HL-60 (cell line): ENCODE data around the gene ACSL6.

Experiments used
- SPI1 ChIP-seq: IDR thresholded peaks from 2 replicates; pipeline ENCODE4 v1.6.1; 2012; ENCODE audit warnings: low read depth, mild to moderate bottlenecking, borderline replicate concordance
- TF ChIP-seq, protein P1 (sequence below): IDR thresholded peaks from one replicate; pipeline ENCODE4 v1.5.1; 2011; ENCODE audit warnings: low read length, control low read depth, inconsistent platforms; ENCODE audit not compliant: insufficient read depth

DNA sequence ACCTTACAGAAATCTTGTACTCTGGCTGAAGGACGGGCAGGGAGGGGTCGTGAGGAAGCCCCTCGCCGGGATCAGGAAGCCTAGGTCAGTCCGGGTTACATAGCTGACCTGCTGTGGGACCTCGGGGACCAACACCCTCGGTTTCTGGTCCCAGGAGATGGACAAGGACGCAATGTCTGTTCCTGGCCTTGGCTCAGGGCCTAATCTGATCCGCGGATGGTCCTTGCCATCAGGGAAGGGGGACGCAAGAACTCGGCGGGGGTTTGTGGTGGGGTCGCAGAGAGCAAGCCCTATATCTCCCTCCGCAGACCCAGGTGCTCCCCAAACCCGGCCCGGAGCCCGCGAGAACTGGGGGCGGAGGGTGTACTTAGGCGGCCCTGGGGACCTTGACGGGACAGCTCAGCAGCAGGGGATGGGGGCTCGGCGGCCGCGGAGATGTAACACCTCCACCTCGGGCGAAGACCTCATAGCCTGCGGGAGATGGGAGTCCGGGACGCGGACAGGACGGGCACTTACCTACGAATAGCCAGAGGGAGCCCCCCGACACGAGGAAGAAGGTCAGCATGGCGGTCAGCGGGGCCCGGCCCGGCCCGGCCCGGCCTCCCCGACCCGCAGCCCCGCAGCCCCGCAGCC lies 353 bp downstream of the ACSL6 start:
- TF ChIP-seq SPI1, result no peak
- TF ChIP-seq, protein P1, sequence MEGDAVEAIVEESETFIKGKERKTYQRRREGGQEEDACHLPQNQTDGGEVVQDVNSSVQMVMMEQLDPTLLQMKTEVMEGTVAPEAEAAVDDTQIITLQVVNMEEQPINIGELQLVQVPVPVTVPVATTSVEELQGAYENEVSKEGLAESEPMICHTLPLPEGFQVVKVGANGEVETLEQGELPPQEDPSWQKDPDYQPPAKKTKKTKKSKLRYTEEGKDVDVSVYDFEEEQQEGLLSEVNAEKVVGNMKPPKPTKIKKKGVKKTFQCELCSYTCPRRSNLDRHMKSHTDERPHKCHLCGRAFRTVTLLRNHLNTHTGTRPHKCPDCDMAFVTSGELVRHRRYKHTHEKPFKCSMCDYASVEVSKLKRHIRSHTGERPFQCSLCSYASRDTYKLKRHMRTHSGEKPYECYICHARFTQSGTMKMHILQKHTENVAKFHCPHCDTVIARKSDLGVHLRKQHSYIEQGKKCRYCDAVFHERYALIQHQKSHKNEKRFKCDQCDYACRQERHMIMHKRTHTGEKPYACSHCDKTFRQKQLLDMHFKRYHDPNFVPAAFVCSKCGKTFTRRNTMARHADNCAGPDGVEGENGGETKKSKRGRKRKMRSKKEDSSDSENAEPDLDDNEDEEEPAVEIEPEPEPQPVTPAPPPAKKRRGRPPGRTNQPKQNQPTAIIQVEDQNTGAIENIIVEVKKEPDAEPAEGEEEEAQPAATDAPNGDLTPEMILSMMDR, result no peak
